HG02642 (cell line): ENCODE results near the gene EIF3CL.
"Not testable (repeated sequence)": the region's sequence is repeated elsewhere in the genome, so short reads cannot be mapped to it uniquely, and the experiment has no call there.

Experiments
- ATAC-seq: cut with Tn5 transposase; IDR thresholded peaks from one replicate; pipeline ENCODE4 v1.9.1; 2021; ENCODE audit warnings: mild to moderate bottlenecking; ENCODE audit not compliant: unreplicated experiment, poor library complexity

EIF3CL gene

GRCh38 chr16:28364268-28365173 lies 39.1 kb downstream of the EIF3CL start:
- ATAC-seq = peak; percentile 96

GRCh38 chr16:28363408-28363807 lies 40.2 kb downstream of the EIF3CL start, which contains the start of gene NPIPB6:
Gene NPIPB6, minus strand, starts transcription at chr16:28363508. Its CDS starts 686 bp downstream, at chr16:28362822.
- ATAC-seq = not testable (repeated sequence)

- ATAC-seq = not testable (repeated sequence)
These were observed 41.0 kb downstream of the EIF3CL start for GRCh38 chr16:28362600-28362999.

GRCh38 chr16:28338230-28338629 lies 65.4 kb downstream of the EIF3CL start:
- not testable (repeated sequence) for ATAC-seq

GRCh38 chr16:28336940-28337710 lies 66.5 kb downstream of the EIF3CL start:
- ATAC-seq = not testable (repeated sequence)

GRCh38 chr16:28335678-28336077 lies 68.0 kb downstream of the EIF3CL start:
- not testable (repeated sequence) for ATAC-seq

- ATAC-seq = not testable (repeated sequence)
These were observed 71.0 kb downstream of the EIF3CL start for GRCh38 chr16:28332632-28333031.

- not testable (repeated sequence) for ATAC-seq
These were observed 72.7 kb downstream of the EIF3CL start for GRCh38 chr16:28330981-28331380.

- ATAC-seq = not testable (repeated sequence)
These were observed 73.4 kb downstream of the EIF3CL start for GRCh38 chr16:28330232-28330631.
